ENCODE data around the gene COMMD9. TPM values are rescaled to one million over a fixed set of nuclear protein-coding genes. Genes with fewer than 3 reads are reported as not detected.

The COMMD9 gene
- total and polyA plus RNA-seq, 2 of the 8 experiments (the other 6 are each of a cell fraction or from before 2014, with no cell fraction given): 42.5 to 49.1 TPM

DNA sequence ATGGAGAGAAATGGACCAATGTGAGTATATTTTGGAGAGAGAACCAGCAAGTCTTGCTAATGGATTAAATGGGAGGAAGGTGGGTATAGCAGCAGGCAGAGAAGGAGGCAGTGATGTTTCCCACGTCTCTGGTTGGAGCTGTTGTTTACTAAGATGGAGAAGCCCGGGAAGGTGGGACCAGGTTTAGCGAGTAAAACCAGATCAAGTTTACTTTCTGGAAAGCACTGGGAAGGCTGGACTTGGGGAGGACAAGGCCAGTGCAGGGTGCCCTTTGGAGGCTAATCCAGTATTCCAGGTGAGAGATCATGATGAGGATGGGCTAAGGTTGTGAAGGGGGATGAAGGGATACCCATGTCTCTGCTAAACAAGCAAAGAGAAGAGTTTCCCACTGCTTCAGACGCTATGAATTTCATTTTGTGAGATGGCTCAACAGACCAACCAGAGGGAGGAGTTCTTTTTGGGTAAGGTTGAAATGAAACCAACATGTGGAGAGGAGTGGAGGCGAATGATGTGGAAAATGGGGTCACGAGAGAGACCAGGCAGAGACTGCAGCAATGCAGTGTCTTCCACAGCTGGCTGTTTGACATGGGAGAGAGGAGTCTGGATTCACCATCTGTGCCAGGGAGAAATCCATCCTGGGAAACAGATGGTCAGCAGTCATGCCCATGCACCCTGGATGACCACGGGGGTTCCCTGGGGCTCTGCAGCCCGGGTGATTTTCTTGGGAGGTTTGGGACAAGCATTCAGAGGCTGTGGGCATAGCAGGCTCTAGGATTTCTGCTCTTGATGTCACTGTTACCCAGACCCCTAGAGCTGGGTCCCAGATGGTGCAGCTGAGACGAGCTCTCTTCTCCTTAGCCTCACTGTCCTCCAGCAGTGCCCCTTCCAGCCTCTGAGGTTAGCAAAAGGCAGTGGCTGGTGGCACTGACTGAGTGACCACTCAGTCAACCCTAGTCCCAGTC lies 24.9 kb downstream of the COMMD9 start:
- Histone ChIP-seq H3K79me1 (ENCODE audit: low read depth, low read length) (no peaks in the 10 kb centered on the region), H3K9ac (replicated peaks in 1 of 4; ENCODE audit: extremely low read depth in 1 of 4, low read depth in 3 of 4, low read length in 3 of 4) (no peak overlapping the region), H3K23me2 (ENCODE audit: low read depth, low read length) (no peaks in the 10 kb centered on the region), H4K91ac (replicated peaks; ENCODE audit: insufficient read length, low read length) (no peak overlapping the region), H2BK12ac (ENCODE audit: low read depth, low read length) (no peak overlapping the region), H3K9me3 (ENCODE audit: insufficient read depth in 2 of 2, low read depth in 1 of 2, low read length in 1 of 2) (no peaks in the 10 kb centered on the region), H4K8ac (ENCODE audit: extremely low read depth, insufficient read depth, low read length) (no peak overlapping the region), H2AK5ac (ENCODE audit: low read depth, low read length) (no peak overlapping the region), H2BK20ac (ENCODE audit: low read length) (no peak overlapping the region; the same call in 1 of the 2 replicates), H3K27ac (ENCODE audit: low read depth, low read length) (no peak overlapping the region), H3K4me1 (replicated peaks in 1 of 4; ENCODE audit: control insufficient read depth in 3 of 4, insufficient read depth in 4 of 4, low read length in 3 of 4) (peaks cover 0 to 1% (median 0%) of the 10 kb centered on the region in 4 experiments; a peak in 1 of 7 replicates), H2BK5ac (ENCODE audit: low read depth, low read length) (no peak overlapping the region), H3K36me3 (ENCODE audit: control insufficient read depth in 2 of 4, insufficient read depth in 4 of 4, low read length in 3 of 4) (no peaks in the 10 kb centered on the region), H2BK120ac (replicated peaks; ENCODE audit: low read depth, low read length) (no peak overlapping the region), H3K27me3 (replicated peaks in 1 of 4; ENCODE audit: control insufficient read depth in 3 of 4, extremely low read depth in 1 of 4, insufficient read depth in 3 of 4, low read length in 3 of 4) (peaks cover 0 to 2% (median 0%) of the 10 kb centered on the region in 4 experiments; a peak in 2 of 7 replicates), H3K4ac (replicated peaks; ENCODE audit: insufficient read length, low read depth, low read length) (no peak overlapping the region), H3K18ac (ENCODE audit: extremely low read depth, low read length) (no peak overlapping the region), H3K4me3 (ENCODE audit: extremely low read depth in 1 of 4, insufficient read depth in 2 of 4, low read depth in 3 of 4, low read length in 4 of 4) (no peak overlapping the region), H3K79me2 (ENCODE audit: control insufficient read depth in 1 of 2, insufficient read depth in 2 of 2, low read length in 2 of 2) (no peaks in the 10 kb centered on the region), H2AFZ (ENCODE audit: low read length) (no peak overlapping the region), H3K14ac (ENCODE audit: insufficient read length) (no peak overlapping the region), H4K5ac (ENCODE audit: insufficient read length, low read depth, low read length) (no peak overlapping the region), H3K56ac (replicated peaks; ENCODE audit: insufficient read length, low read depth, low read length) (no peak overlapping the region), H3K23ac (ENCODE audit: insufficient read length) (no peak overlapping the region), H2BK15ac (ENCODE audit: low read length) (no peak overlapping the region), H4K20me1 (replicated peaks in 1 of 2; ENCODE audit: control insufficient read depth in 1 of 2, insufficient read depth in 2 of 2, low read length in 2 of 2) (no peaks in the 10 kb centered on the region), H3K4me2 (ENCODE audit: insufficient read depth in 1 of 2, low read depth in 2 of 2, low read length in 2 of 2) (no peak overlapping the region)
- POLR2A ChIA-PET (ENCODE audit: partially characterized antibody): no interaction called here
- CTCF ChIA-PET (ENCODE audit: partially characterized antibody): interaction anchor here (0.6 to 4.6 kb wide), 18 partner anchors 9 to 659 kb away, joined by 3 to 31 read pairs (median 4); no protein-coding TSS in a partner anchor
- DNase-seq (ENCODE audit: low read depth in 1 of 2, low spot score in 2 of 2) (no peak), FAIRE-seq (no peak)
- 87% methylated on average over 9 of the region's 9 CpGs; no CpG with 5 or more reads in 1 of the 2 experiments for WGBS, 2 experiments (ENCODE audit: extremely low coverage in 1 of 2, insufficient coverage in 1 of 2, insufficient read length in 1 of 2, insufficient replicate concordance in 2 of 2, low coverage in 1 of 2, low lambda C conversion rate in 2 of 2, missing lambda C conversion rate in 1 of 2)
- TF ChIP-seq SIN3A (conservative IDR thresholded peaks at IDR 0.05 in 1 of 2, IDR thresholded peaks at IDR 0.05 in 1 of 2; ENCODE audit: low read depth in 1 of 2, low read length in 2 of 2): no peak
- TF ChIP-seq SRF (IDR thresholded peaks at IDR 0.05; ENCODE audit: low read depth, low read length): no peak
- no peak for TF ChIP-seq EP300 (IDR thresholded peaks at IDR 0.05; ENCODE audit: borderline replicate concordance in 1 of 2, low read depth in 2 of 2, low read length in 2 of 2)
- no peak for TF ChIP-seq HDAC2 (IDR thresholded peaks at IDR 0.05; ENCODE audit: borderline replicate concordance in 1 of 2, low read depth in 2 of 2, low read length in 2 of 2)
- no peak for TF ChIP-seq SIRT6 (IDR thresholded peaks at IDR 0.05; ENCODE audit: low read length)
- TF ChIP-seq FOSL1 (IDR thresholded peaks at IDR 0.05; ENCODE audit: insufficient read depth, low read depth, low read length): no peak
- TF ChIP-seq POLR2AphosphoS5 (IDR thresholded peaks at IDR 0.05; ENCODE audit: low read depth, low read length): no peak
- TF ChIP-seq, protein P1, sequence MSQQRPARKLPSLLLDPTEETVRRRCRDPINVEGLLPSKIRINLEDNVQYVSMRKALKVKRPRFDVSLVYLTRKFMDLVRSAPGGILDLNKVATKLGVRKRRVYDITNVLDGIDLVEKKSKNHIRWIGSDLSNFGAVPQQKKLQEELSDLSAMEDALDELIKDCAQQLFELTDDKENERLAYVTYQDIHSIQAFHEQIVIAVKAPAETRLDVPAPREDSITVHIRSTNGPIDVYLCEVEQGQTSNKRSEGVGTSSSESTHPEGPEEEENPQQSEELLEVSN (IDR thresholded peaks at IDR 0.05): no peak
- no peak for TF ChIP-seq MAFK (IDR thresholded peaks at IDR 0.05; ENCODE audit: low read depth, low read length)
- TF ChIP-seq CBX5 (IDR thresholded peaks at IDR 0.05; ENCODE audit: low read depth, low read length): no peak

Measured in H1 (cell line).